ENCODE results near the gene DOCK4.

Gene DOCK4

GRCh38 chr7:112136271-112137008, 69.8 kb downstream of the DOCK4 start:
- TF ChIP-seq CTCF (IDR thresholded peaks at IDR 0.05; ENCODE audit: low read depth, low read length) = no peak
- Histone ChIP-seq H3K9me3 (no peaks in the 10 kb centered on the region), H3K4me3 (ENCODE audit: low read depth, low read length) (no peak overlapping the region), H3K36me3 (no peaks in the 10 kb centered on the region), H3K27me3 (no peaks in the 10 kb centered on the region), H3K4me1 (peaks cover 43% of the 10 kb centered on the region)
- DNase-seq = no peak

GRCh38 chr7:112135815-112136214, 70.4 kb downstream of the DOCK4 start:
- no peak for DNase-seq
- H3K27me3 ChIP-seq = no peaks in the 10 kb centered on the region
- no peak overlapping the region for H3K4me3 ChIP-seq (ENCODE audit: low read depth, low read length)
- no peaks in the 10 kb centered on the region for H3K9me3 ChIP-seq
- H3K4me1 ChIP-seq = peaks cover 45% of the 10 kb centered on the region
- no peak for TF ChIP-seq CTCF (IDR thresholded peaks at IDR 0.05; ENCODE audit: low read depth, low read length)
- H3K36me3 ChIP-seq = no peaks in the 10 kb centered on the region

GRCh38 chr7:112134039-112134438, 72.2 kb downstream of the DOCK4 start:
- H3K36me3 ChIP-seq = no peaks in the 10 kb centered on the region
- peaks cover 38% of the 10 kb centered on the region for H3K4me1 ChIP-seq
- DNase-seq = no peak
- H3K27me3 ChIP-seq = no peaks in the 10 kb centered on the region
- H3K4me3 ChIP-seq (ENCODE audit: low read depth, low read length) = no peak overlapping the region
- TF ChIP-seq CTCF (IDR thresholded peaks at IDR 0.05; ENCODE audit: low read depth, low read length) = no peak
- H3K9me3 ChIP-seq = no peaks in the 10 kb centered on the region

- H3K9me3 ChIP-seq = no peaks in the 10 kb centered on the region
- H3K4me3 ChIP-seq (ENCODE audit: low read depth, low read length) = no peak overlapping the region
- no peaks in the 10 kb centered on the region for H3K27me3 ChIP-seq
- peaks cover 34% of the 10 kb centered on the region for H3K4me1 ChIP-seq
- H3K36me3 ChIP-seq = no peaks in the 10 kb centered on the region
- DNase-seq = no peak
- TF ChIP-seq CTCF (IDR thresholded peaks at IDR 0.05; ENCODE audit: low read depth, low read length) = no peak
Measured at GRCh38 chr7:112133328-112133727, 72.9 kb downstream of the DOCK4 start.

- H3K4me3 ChIP-seq (ENCODE audit: low read depth, low read length) = no peak overlapping the region
- H3K27me3 ChIP-seq = no peaks in the 10 kb centered on the region
- no peak for TF ChIP-seq CTCF (IDR thresholded peaks at IDR 0.05; ENCODE audit: low read depth, low read length)
- DNase-seq = peak; percentile 23
- no peaks in the 10 kb centered on the region for H3K36me3 ChIP-seq
- H3K9me3 ChIP-seq = no peaks in the 10 kb centered on the region
- H3K4me1 ChIP-seq = peaks cover 30% of the 10 kb centered on the region
Measured at GRCh38 chr7:112132051-112132694, 74.0 kb downstream of the DOCK4 start.

Measured in BE2C (cell line).